ENCODE measurements around the gene LARGE1. TPM values are rescaled to one million over a fixed set of nuclear protein-coding genes. Genes with fewer than 3 reads are reported as not detected.

The LARGE1 gene
- total RNA-seq, 6 experiments from 2014 or later = 12.2 to 28.3 (median 15.2) TPM

DNA sequence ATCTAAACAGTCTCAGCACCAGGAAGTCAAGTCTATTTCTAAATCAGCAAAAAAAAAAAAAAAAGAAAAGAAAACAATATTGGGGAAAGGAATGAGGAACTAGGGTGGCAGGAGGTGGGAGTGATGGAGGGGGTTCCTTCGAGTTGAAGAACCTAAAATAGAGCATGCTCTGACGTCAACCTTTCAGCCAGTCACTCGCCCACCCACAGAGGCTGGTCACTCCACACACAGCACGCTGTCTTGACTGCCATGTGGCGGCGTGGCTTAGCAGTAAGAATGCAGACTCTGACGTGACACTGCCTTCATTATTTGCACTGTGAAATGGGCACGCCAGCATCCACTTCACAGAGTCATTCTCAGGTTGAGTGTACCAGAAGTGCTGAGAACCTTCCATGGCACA is 48.3 kb downstream of the LARGE1 start:
- no peaks in the 10 kb centered on the region for H3K36me3 ChIP-seq
- no peak overlapping the region for H3K4me3 ChIP-seq
- 43% methylated on average over 4 of the region's 8 CpGs for WGBS (ENCODE audit: insufficient coverage, low coverage, low lambda C conversion rate, missing lambda C conversion rate)
- H3K27ac ChIP-seq = no peak overlapping the region
- ATAC-seq = no peak
- no peaks in the 10 kb centered on the region for H3K27me3 ChIP-seq
- no peaks in the 10 kb centered on the region for H3K9me3 ChIP-seq
- intact Hi-C loops (cut with DNase I) = no loop called here
- DNase-seq = no peak
- H3K4me1 ChIP-seq = peaks cover 0 to 10% (median 0%) of the 10 kb centered on the region in 4 donors
- no peak for TF ChIP-seq POLR2A (IDR thresholded peaks at IDR 0.05)
- TF ChIP-seq, protein P1, sequence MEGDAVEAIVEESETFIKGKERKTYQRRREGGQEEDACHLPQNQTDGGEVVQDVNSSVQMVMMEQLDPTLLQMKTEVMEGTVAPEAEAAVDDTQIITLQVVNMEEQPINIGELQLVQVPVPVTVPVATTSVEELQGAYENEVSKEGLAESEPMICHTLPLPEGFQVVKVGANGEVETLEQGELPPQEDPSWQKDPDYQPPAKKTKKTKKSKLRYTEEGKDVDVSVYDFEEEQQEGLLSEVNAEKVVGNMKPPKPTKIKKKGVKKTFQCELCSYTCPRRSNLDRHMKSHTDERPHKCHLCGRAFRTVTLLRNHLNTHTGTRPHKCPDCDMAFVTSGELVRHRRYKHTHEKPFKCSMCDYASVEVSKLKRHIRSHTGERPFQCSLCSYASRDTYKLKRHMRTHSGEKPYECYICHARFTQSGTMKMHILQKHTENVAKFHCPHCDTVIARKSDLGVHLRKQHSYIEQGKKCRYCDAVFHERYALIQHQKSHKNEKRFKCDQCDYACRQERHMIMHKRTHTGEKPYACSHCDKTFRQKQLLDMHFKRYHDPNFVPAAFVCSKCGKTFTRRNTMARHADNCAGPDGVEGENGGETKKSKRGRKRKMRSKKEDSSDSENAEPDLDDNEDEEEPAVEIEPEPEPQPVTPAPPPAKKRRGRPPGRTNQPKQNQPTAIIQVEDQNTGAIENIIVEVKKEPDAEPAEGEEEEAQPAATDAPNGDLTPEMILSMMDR (IDR thresholded peaks at IDR 0.05) = no peak

DNA sequence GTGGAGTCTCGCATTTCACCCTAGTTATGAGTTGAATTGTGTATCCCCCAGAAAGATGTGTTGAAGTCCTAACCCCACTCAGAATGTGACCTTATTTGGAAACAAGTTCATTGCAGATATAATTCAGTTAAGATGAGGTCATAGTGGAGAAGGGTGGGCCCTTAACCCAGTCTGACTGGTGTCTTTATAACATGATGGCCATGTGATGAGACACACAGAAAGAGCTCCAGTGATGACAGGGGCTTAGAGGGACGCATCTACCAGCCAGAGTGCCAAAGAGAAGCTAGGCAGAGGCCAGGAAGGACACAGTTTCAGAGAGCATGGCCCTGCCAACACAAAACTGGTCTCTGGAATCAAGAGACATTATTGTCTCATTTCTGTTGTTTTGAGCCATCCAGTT is 50.3 kb downstream of the LARGE1 start:
- intact Hi-C loops (cut with DNase I) = no loop called here
- DNase-seq (no peak), ATAC-seq (no peak)
- Histone ChIP-seq H3K9me3 (no peaks in the 10 kb centered on the region), H3K4me1 (peaks cover 0 to 15% (median 6%) of the 10 kb centered on the region in 4 donors), H3K27me3 (no peaks in the 10 kb centered on the region), H3K36me3 (no peaks in the 10 kb centered on the region), H3K4me3 (no peak overlapping the region), H3K27ac (no peak overlapping the region)
- WGBS (ENCODE audit: insufficient coverage, low coverage, low lambda C conversion rate, missing lambda C conversion rate) = 100% methylated on average over 1 of the region's 2 CpGs
- TF ChIP-seq, protein P1 (IDR thresholded peaks at IDR 0.05) = no peak
- no peak for TF ChIP-seq POLR2A (IDR thresholded peaks at IDR 0.05)

DNA sequence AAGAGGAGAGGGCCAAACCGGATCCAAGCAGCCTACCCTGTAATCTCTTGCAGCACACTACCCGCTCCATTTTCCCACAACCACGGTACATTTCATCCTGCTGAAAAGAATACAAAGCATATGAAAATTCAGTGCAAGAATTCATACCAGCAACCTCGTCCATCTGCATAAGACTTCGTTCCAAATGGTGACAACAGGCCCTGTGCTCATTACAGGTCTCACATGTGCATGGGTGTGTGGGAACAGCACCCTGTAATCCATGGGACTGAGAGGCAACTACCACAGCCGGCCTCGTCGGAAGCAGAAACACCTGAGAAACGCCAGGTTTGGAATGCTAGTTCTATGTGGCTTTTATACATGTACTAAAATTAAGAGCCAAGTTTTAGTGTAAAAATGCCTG is 52.3 kb downstream of the LARGE1 start:
- H3K4me1 ChIP-seq = peaks cover 0 to 19% (median 8%) of the 10 kb centered on the region in 4 donors
- no peak for TF ChIP-seq POLR2A (IDR thresholded peaks at IDR 0.05)
- TF ChIP-seq, protein P1 (IDR thresholded peaks at IDR 0.05) = no peak
- H3K36me3 ChIP-seq = no peaks in the 10 kb centered on the region
- H3K9me3 ChIP-seq = no peaks in the 10 kb centered on the region
- H3K4me3 ChIP-seq = no peak overlapping the region
- intact Hi-C loops (cut with DNase I) = no loop called here
- 95% methylated on average over 4 of the region's 9 CpGs for WGBS (ENCODE audit: insufficient coverage, low coverage, low lambda C conversion rate, missing lambda C conversion rate)
- ATAC-seq (no peak), DNase-seq (no peak)
- no peak overlapping the region for H3K27ac ChIP-seq
- H3K27me3 ChIP-seq = no peaks in the 10 kb centered on the region

DNA sequence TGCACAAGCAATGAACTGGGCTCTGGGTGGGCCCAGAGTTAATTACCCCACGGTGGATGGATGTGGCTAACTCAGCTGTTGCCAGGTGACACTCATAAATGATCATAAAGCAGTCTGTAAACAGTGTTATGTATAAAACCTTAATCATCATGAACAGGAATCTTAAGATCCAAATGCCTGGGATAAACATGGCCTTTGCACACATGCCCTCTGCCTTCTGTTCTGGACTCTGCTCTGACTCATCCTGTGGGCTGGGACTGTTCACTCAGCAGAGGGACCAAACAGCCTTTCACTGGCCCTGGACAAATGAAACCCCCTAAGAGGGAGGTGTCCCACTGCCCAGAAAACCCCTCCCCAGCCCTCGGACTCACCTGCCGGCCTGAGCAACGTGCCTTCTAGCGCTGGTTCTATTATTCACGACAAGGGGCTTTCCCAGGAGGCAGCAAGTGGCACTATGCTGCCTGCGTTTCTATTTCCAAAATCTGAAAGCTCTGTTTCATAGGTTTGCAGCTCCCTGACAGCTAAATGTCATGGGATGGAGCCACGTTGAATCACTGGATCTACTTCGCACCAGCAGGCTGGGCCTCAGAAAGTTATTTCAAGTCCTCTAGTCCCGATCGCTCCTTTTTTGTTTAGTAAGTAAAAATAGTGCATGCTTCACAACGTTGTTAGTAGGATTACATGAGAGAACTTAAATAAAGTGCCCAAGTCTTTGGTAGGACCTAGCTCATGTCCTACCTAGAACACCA is 53.0 kb downstream of the LARGE1 start:
- Histone ChIP-seq H3K9me3 (no peaks in the 10 kb centered on the region), H3K27me3 (no peaks in the 10 kb centered on the region), H3K4me3 (no peak overlapping the region), H3K36me3 (no peaks in the 10 kb centered on the region), H3K27ac (peak overlapping the region in 2 of 3 donors; percentile 43 to 57), H3K4me1 (peaks cover 0 to 19% (median 8%) of the 10 kb centered on the region in 4 donors)
- 72% methylated on average over 12 of the region's 12 CpGs for WGBS (ENCODE audit: insufficient coverage, low coverage, low lambda C conversion rate, missing lambda C conversion rate)
- DNase-seq (peak in 1 of 3 donors; percentile 36), ATAC-seq (peak in 3 of 4 donors; percentile 63 to 79 (median 66))
- intact Hi-C loops (cut with DNase I) = no loop called here
- no peak for TF ChIP-seq POLR2A (IDR thresholded peaks at IDR 0.05)
- TF ChIP-seq, protein P1 (IDR thresholded peaks at IDR 0.05) = peak in 1 of 4 donors; percentile 7
